Nephron progenitor cell (in vitro differentiated cells): ENCODE measurements around the gene RAB7B.

Experiments
- DNase-seq: peaks from one replicate; pipeline ENCODE4 v3.0.0; 2021
- H3K27ac Mint-ChIP-seq: 2 replicates; pipeline ENCODE4 v1.8.0; 2021; ENCODE audit warnings: mild to moderate bottlenecking, moderate library complexity, mixed read lengths
- H3K27me3 Mint-ChIP-seq: 2 replicates; pipeline ENCODE4 v1.8.0; 2021; ENCODE audit warnings: mild to moderate bottlenecking, low read depth, mixed read lengths; ENCODE audit not compliant: poor library complexity
- H3K36me3 Mint-ChIP-seq: 2 replicates; pipeline ENCODE4 v1.8.0; 2021; ENCODE audit warnings: low read depth, mixed read lengths
- H3K4me1 Mint-ChIP-seq: 2 replicates; pipeline ENCODE4 v1.8.0; 2021; ENCODE audit warnings: mixed read lengths
- H3K4me3 Mint-ChIP-seq: 2 replicates; pipeline ENCODE4 v1.8.0; 2021; ENCODE audit warnings: mild to moderate bottlenecking, moderate library complexity, mixed read lengths
- H3K9me3 Mint-ChIP-seq: 2 replicates; pipeline ENCODE4 v1.8.0; 2021; ENCODE audit warnings: mild to moderate bottlenecking, moderate library complexity, mixed read lengths
- TF ChIP-seq, protein P1 (sequence below): fragments of 200-600 bp; sonication (generic); IDR thresholded peaks from 2 replicates; pipeline ENCODE4 v1.5.0; 2021; ENCODE audit warnings: antibody characterized with exemption

Gene RAB7B

DNA sequence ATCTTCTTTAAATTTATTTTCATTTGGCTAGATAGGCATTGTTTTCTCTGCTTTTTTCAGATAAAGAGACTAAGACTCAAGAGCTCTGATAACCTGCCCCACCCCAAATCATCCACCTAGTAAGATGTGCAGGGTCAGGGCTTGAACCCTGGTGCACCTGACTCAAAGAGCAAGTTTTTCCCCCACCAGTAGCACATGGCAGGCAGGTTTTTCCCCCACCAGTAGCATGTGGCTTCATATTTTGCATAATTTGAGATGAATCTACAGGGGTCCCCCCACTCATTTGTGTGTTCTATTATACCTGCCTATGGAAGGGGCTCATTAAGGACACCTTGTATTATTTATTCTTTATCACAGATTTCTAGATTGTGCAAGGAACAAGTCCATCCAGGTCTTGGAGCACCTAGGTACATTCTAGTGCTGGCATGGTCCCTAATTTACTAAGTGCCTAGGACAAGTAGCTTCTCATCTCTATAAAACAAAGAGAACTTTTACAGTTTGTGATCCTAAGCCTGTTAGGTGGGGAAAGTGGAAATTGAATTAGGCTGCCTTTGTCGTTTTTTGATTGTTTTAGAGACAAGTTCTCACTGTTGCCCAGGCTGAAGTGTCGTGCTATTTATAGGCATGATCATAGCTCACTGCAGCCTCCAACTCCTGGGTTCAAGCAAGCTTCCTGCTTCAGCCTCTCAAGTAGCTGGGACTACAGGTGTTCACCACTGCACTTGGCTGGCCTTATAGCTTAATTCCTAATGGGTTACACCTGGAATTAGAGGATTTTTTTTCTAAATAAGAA lies 33.7 kb upstream of the RAB7B start:
- peaks cover 5% of the 10 kb centered on the region for H3K9me3 Mint-ChIP-seq
- H3K27ac Mint-ChIP-seq, result no peak overlapping the region
- DNase-seq, result no peak
- H3K27me3 Mint-ChIP-seq, result peaks cover 44% of the 10 kb centered on the region
- peaks cover 44% of the 10 kb centered on the region for H3K4me1 Mint-ChIP-seq
- no peaks in the 10 kb centered on the region for H3K36me3 Mint-ChIP-seq
- H3K4me3 Mint-ChIP-seq, result no peak overlapping the region
- TF ChIP-seq, protein P1, sequence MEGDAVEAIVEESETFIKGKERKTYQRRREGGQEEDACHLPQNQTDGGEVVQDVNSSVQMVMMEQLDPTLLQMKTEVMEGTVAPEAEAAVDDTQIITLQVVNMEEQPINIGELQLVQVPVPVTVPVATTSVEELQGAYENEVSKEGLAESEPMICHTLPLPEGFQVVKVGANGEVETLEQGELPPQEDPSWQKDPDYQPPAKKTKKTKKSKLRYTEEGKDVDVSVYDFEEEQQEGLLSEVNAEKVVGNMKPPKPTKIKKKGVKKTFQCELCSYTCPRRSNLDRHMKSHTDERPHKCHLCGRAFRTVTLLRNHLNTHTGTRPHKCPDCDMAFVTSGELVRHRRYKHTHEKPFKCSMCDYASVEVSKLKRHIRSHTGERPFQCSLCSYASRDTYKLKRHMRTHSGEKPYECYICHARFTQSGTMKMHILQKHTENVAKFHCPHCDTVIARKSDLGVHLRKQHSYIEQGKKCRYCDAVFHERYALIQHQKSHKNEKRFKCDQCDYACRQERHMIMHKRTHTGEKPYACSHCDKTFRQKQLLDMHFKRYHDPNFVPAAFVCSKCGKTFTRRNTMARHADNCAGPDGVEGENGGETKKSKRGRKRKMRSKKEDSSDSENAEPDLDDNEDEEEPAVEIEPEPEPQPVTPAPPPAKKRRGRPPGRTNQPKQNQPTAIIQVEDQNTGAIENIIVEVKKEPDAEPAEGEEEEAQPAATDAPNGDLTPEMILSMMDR, result no peak

DNA sequence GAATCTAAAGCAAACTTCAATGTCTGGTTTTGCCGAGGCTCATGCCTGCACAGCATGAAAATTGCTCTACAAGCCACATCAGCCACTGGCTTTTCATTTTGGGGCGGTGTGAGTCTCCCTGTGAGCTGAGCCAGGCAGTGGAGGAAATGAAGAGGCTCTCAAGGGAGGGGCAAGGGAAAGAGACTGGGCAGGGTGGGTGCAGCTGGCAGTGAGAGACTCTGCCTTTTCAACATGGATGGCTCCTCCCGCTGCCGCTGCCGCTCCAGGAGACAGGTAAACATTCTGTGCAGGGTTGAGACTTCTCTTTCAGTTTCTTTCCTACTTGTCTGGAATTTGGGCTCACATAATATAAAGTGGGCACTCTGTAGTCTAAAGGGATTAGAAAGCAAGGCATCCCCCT lies 31.8 kb upstream of the RAB7B start:
- no peak for DNase-seq
- Mint-ChIP-seq H3K9me3 (peaks cover 5% of the 10 kb centered on the region), H3K36me3 (no peaks in the 10 kb centered on the region), H3K4me1 (peaks cover 33% of the 10 kb centered on the region), H3K27me3 (peaks cover 49% of the 10 kb centered on the region), H3K27ac (no peak overlapping the region), H3K4me3 (no peak overlapping the region)
- TF ChIP-seq, protein P1, result no peak

DNA sequence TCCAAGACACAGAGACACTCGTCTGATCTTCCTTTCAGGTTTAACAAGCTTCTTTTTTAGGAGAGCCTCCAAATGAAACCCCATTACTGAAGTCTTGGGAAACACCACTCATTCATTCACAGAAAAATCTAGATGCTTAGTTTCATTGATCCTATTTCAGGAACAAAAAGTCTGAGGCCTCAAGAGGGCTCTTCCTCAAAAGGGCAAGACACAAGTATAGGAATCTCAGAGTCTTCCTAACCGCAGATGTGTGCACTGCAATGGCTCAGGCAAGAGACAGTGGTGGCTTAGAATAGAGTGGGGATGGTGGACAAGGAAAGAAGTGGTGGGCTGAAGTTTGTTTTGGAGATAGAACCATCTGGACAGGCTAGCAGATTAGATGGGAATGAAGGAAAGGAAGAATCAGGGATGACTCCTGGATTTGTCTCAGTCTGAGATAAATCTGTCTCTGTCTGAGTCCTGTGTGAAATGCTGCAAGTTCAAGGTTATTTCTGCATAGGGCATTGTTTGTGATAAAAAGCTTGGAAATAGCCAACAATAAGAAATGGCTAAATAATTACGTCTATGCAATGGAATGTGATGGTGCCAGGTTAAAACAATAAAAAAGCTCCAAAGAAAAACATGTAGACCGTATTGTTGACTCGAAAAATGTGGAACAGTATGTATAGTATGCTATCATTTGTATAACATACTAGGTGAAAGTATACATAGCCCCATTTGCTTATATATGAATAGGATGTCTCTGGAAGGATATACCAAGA lies 29.4 kb upstream of the RAB7B start:
- no peak overlapping the region for H3K4me3 Mint-ChIP-seq
- H3K4me1 Mint-ChIP-seq, result peaks cover 13% of the 10 kb centered on the region
- no peak overlapping the region for H3K27ac Mint-ChIP-seq
- TF ChIP-seq, protein P1, result no peak
- no peak for DNase-seq
- H3K9me3 Mint-ChIP-seq, result peaks cover 5% of the 10 kb centered on the region
- no peaks in the 10 kb centered on the region for H3K36me3 Mint-ChIP-seq
- H3K27me3 Mint-ChIP-seq, result peaks cover 50% of the 10 kb centered on the region

DNA sequence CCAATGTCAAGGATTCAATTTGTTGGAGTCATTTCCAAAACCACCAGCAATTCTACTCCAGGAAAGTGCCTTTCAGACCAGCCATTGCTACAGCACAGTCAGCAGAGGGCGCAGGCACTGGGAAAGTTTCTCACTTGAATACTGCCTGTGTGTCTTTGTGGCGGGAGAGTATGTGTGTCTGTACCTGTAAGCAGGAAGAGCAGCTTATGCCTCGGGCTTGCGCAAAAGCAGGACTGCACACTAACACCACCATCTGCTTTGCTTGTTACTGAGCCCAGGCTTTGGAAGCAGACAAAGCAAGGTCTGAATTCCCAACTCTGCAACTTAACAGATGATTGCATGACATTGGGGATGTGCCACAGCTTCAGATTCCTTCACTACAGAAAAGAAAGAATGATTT lies 27.5 kb upstream of the RAB7B start:
- H3K36me3 Mint-ChIP-seq, result no peaks in the 10 kb centered on the region
- no peak overlapping the region for H3K27ac Mint-ChIP-seq
- TF ChIP-seq, protein P1, result peak; percentile 74
- H3K4me3 Mint-ChIP-seq, result no peak overlapping the region
- peaks cover 10% of the 10 kb centered on the region for H3K4me1 Mint-ChIP-seq
- peaks cover 38% of the 10 kb centered on the region for H3K27me3 Mint-ChIP-seq
- peaks cover 17% of the 10 kb centered on the region for H3K9me3 Mint-ChIP-seq
- peak; percentile 70 for DNase-seq

DNA sequence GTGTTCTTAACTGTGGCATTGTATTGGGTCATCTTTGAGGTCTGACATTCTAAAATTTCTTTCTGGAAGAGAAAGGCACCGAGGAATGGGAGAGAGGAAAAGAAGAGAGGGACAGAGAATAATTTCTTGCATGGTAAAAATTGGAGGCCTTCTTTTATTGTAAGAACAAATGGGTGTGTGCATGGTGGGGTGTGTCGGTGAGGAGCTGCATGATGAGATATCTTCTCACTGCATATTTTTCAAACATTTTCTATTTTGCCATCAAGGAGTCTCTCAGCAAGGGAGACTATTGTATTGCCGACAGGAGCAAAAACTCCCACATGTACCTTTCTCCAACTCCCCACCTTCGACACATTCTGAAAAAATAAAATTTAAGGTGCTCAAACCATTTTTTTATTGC lies 27.0 kb upstream of the RAB7B start:
- Mint-ChIP-seq H3K4me3 (no peak overlapping the region), H3K27ac (no peak overlapping the region), H3K27me3 (peaks cover 35% of the 10 kb centered on the region), H3K4me1 (peaks cover 12% of the 10 kb centered on the region), H3K9me3 (peaks cover 18% of the 10 kb centered on the region), H3K36me3 (no peaks in the 10 kb centered on the region)
- DNase-seq, result no peak
- TF ChIP-seq, protein P1, result no peak
